BE2C (cell line): ENCODE measurements around the gene CILP2. TPM values are rescaled to one million over a fixed set of nuclear protein-coding genes. Genes with fewer than 3 reads are reported as not detected.

Experiments
- DNase-seq: peaks from one replicate; pipeline ENCODE4 v3.0.0-alpha.2; 2020
- H3K27me3 ChIP-seq: fragments of 250-450 bp; sonication (Bioruptor Pico); 2 replicates; pipeline ENCODE4 v1.5.1; 2020; ENCODE audit warnings: mild to moderate bottlenecking
- H3K36me3 ChIP-seq: fragments of 250-450 bp; sonication (Bioruptor Pico); 2 replicates; pipeline ENCODE4 v1.5.1; 2020; ENCODE audit warnings: mild to moderate bottlenecking
- H3K4me1 ChIP-seq: fragments of 250-450 bp; sonication (Bioruptor Pico); 2 replicates; pipeline ENCODE4 v1.5.1; 2020
- H3K4me3 ChIP-seq: 2 replicates; pipeline ENCODE4 v1.5.1; 2011; ENCODE audit warnings: low read depth, low read length
- H3K9me3 ChIP-seq: fragments of 250-450 bp; sonication (Bioruptor Pico); 2 replicates; pipeline ENCODE4 v1.5.1; 2020
- CTCF ChIP-seq: IDR thresholded peaks from 2 replicates; pipeline ENCODE4 v1.5.1; 2012; ENCODE audit warnings: mild to moderate bottlenecking, low read depth, low read length
- polyA plus RNA-seq: library from polyadenylated mRNA; unstranded; fragments of >200 nt; gene quantifications from one replicate; pipeline ENCODE4 v1.2.1, GENCODE V29; 2012; ENCODE audit warnings: low read depth, missing spikeins; ENCODE audit not compliant: insufficient read length, insufficient read depth

CILP2 gene
- polyA plus RNA-seq, result not detected

- Histone ChIP-seq H3K9me3 (peaks cover 3% of the 10 kb centered on the region), H3K36me3 (no peaks in the 10 kb centered on the region), H3K4me3 (peak within 1 kb of the TSS; percentile 33), H3K4me1 (no peaks in the 10 kb centered on the region), H3K27me3 (peaks cover 14% of the 10 kb centered on the region)
- TF ChIP-seq CTCF, result no peak
- DNase-seq, result peak; percentile 80
Measured at GRCh38 chr19:19538061-19538784, at the start of gene CILP2. CILP2 (plus strand) TSS chr19:19538265; CDS start chr19:19538350, 85 bp downstream.

GRCh38 chr19:19488875-19489690, 49.0 kb upstream of the CILP2 start:
- peaks cover 37% of the 10 kb centered on the region for H3K4me1 ChIP-seq
- peak overlapping the region; percentile 32 for H3K4me3 ChIP-seq
- DNase-seq, result peak; percentile 77
- H3K36me3 ChIP-seq, result peaks cover 27% of the 10 kb centered on the region
- H3K9me3 ChIP-seq, result no peaks in the 10 kb centered on the region
- no peak for TF ChIP-seq CTCF
- H3K27me3 ChIP-seq, result no peaks in the 10 kb centered on the region

GRCh38 chr19:19489804-19490204, 48.3 kb upstream of the CILP2 start:
- no peak for TF ChIP-seq CTCF
- peaks cover 34% of the 10 kb centered on the region for H3K36me3 ChIP-seq

GRCh38 chr19:19490214-19490968, 47.7 kb upstream of the CILP2 start:
- DNase-seq, result peak; percentile 85
- peak overlapping the region; percentile 23; the same call in 1 of the 2 replicates for H3K4me3 ChIP-seq

More at GRCh38 chr19:19489804-19490204, 48.3 kb upstream of the CILP2 start:
- Histone ChIP-seq H3K27me3 (no peaks in the 10 kb centered on the region), H3K9me3 (no peaks in the 10 kb centered on the region), H3K4me1 (peaks cover 35% of the 10 kb centered on the region), H3K4me3 (peak overlapping the region; percentile 23; the same call in 1 of the 2 replicates)
- no peak for DNase-seq

More at GRCh38 chr19:19490214-19490968, 47.7 kb upstream of the CILP2 start:
- peak; percentile 85 for TF ChIP-seq CTCF
- Histone ChIP-seq H3K27me3 (no peaks in the 10 kb centered on the region), H3K9me3 (no peaks in the 10 kb centered on the region), H3K36me3 (peaks cover 37% of the 10 kb centered on the region), H3K4me1 (peaks cover 31% of the 10 kb centered on the region)
